Natural killer cell (primary cell): ENCODE data around the gene TRIP12. TPM values are rescaled to one million over a fixed set of nuclear protein-coding genes. Genes with fewer than 3 reads are reported as not detected.

Experiments
- ATAC-seq, 3 donors: fragments of 150-1000 bp in 2 of 3; fragments of 200-7000 bp in 1 of 3; cut with Tn5 transposase; 1 replicate in 1 of 3; 2 replicates in 2 of 3; pipeline ENCODE4 v1.10.0; 2021; ENCODE audit warnings: mild to moderate bottlenecking in 2 of 3, moderate library complexity in 2 of 3
- DNase-seq, 2 donors: peaks; one replicate each; pipeline versions ENCODE4 v3.0.0 to v3.0.0-alpha.2; 2013 to 2021; ENCODE audit warnings: mixed read lengths in 1 of 2
- H3K27ac ChIP-seq: one replicate; pipeline ENCODE4 v1.5.1; 2013; ENCODE audit warnings: mild to moderate bottlenecking, low read length
- H3K27me3 ChIP-seq: one replicate; pipeline ENCODE4 v1.6.1; 2013; ENCODE audit warnings: low read length; ENCODE audit not compliant: control insufficient read depth, insufficient read depth
- H3K36me3 ChIP-seq: one replicate; pipeline ENCODE4 v1.6.1; 2013; ENCODE audit warnings: low read length; ENCODE audit not compliant: control insufficient read depth, insufficient read depth
- H3K4me1 ChIP-seq: one replicate; pipeline ENCODE4 v1.6.1; 2013; ENCODE audit warnings: low read length; ENCODE audit not compliant: control insufficient read depth, insufficient read depth
- H3K4me3 ChIP-seq: one replicate; pipeline ENCODE4 v1.5.1; 2013; ENCODE audit warnings: low read length
- H3K9me3 ChIP-seq: one replicate; pipeline ENCODE4 v1.6.1; 2013; ENCODE audit warnings: low read length; ENCODE audit not compliant: control insufficient read depth, insufficient read depth
- H3K27ac Mint-ChIP-seq, 2 donors: one replicate each; pipeline ENCODE4 v1.8.0; 2022; ENCODE audit warnings: mild to moderate bottlenecking in 2 of 2, mixed read lengths in 2 of 2, moderate library complexity in 1 of 2
- H3K27me3 Mint-ChIP-seq, 2 donors: one replicate each; pipeline ENCODE4 v1.8.0; 2022; ENCODE audit warnings: low read depth in 2 of 2, mixed read lengths in 2 of 2
- H3K36me3 Mint-ChIP-seq: one replicate; pipeline ENCODE4 v1.8.0; 2022; ENCODE audit warnings: mixed read lengths
- H3K4me1 Mint-ChIP-seq, 2 donors: one replicate each; pipeline ENCODE4 v1.8.0; 2022; ENCODE audit warnings: mixed read lengths in 2 of 2
- H3K4me3 Mint-ChIP-seq: one replicate; pipeline ENCODE4 v1.8.0; 2022; ENCODE audit warnings: mild to moderate bottlenecking, moderate library complexity, mixed read lengths
- H3K9me3 Mint-ChIP-seq, 2 donors: one replicate each; pipeline ENCODE4 v1.8.0; 2022; ENCODE audit warnings: mixed read lengths in 2 of 2
- CTCF ChIP-seq: fragments of 200-600 bp; IDR thresholded peaks from one replicate; pipeline ENCODE4 v1.8.0; 2022; ENCODE audit warnings: antibody characterized with exemption
- WGBS: methylation state at CpG from one replicate; pipeline ENCODE4 v1.1.7; 2013; ENCODE audit warnings: missing lambda C conversion rate; ENCODE audit not compliant: insufficient coverage; 5-methylcytosine and 5-hydroxymethylcytosine counted together
- intact Hi-C: fragments of 100-400 bp; cut with micrococcal nuclease; formaldehyde crosslinking; loops from one replicate; pipeline ENCODE4 v1.14.2; 2022
- total RNA-seq, 4 donors: library from RNA; stranded (reverse); fragments of 120-200 nt in 1 of 4; gene quantifications; one replicate each; pipeline versions ENCODE4 v1.2.3 to v1.2.4, GENCODE V29; 2013 to 2022

TRIP12 gene
- total RNA-seq, 3 donors from 2014 or later (not counting 1 experiment from before 2014, with no cell fraction given) = 295 to 351 (median 325) TPM

- intact Hi-C loops = no loop called here
- TF ChIP-seq CTCF = no peak
- no peaks in the 10 kb centered on the region for H3K9me3 ChIP-seq
- no peaks in the 10 kb centered on the region for H3K27me3 ChIP-seq
- H3K4me3 ChIP-seq = no peak overlapping the region
- H3K4me1 ChIP-seq = no peaks in the 10 kb centered on the region
- no peak for DNase-seq
- H3K27ac ChIP-seq = no peak overlapping the region
- H3K36me3 Mint-ChIP-seq = peaks cover 11% of the 10 kb centered on the region
- no peaks in the 10 kb centered on the region for H3K27me3 Mint-ChIP-seq
- 89% methylated on average over 1 of the region's 1 CpG for WGBS
- no peak overlapping the region for H3K4me3 Mint-ChIP-seq
- peaks cover 41 to 48% of the 10 kb centered on the region in 2 donors for H3K4me1 Mint-ChIP-seq
- H3K9me3 Mint-ChIP-seq = no peaks in the 10 kb centered on the region
- no peak overlapping the region for H3K27ac Mint-ChIP-seq
- no peak for ATAC-seq
- peaks cover 25% of the 10 kb centered on the region for H3K36me3 ChIP-seq
These were observed 61.5 kb downstream of the TRIP12 start for GRCh38 chr2:229860334-229860733.

- Histone ChIP-seq H3K4me1 (no peaks in the 10 kb centered on the region), H3K9me3 (no peaks in the 10 kb centered on the region), H3K36me3 (peaks cover 25% of the 10 kb centered on the region), H3K4me3 (no peak overlapping the region), H3K27ac (no peak overlapping the region), H3K27me3 (no peaks in the 10 kb centered on the region)
- Mint-ChIP-seq H3K4me1 (peaks cover 37 to 51% of the 10 kb centered on the region in 2 donors), H3K36me3 (peaks cover 11% of the 10 kb centered on the region), H3K9me3 (no peaks in the 10 kb centered on the region), H3K27me3 (no peaks in the 10 kb centered on the region), H3K4me3 (no peak overlapping the region), H3K27ac (peak overlapping the region in 1 of 2 donors; percentile 13)
- DNase-seq (no peak), ATAC-seq (no peak)
- TF ChIP-seq CTCF = no peak
- no CpG with 5 or more reads among the region's 3 CpGs for WGBS
- intact Hi-C loops = no loop called here
These were observed 63.5 kb downstream of the TRIP12 start for GRCh38 chr2:229858351-229858750.

- no peaks in the 10 kb centered on the region for H3K27me3 ChIP-seq
- H3K4me3 Mint-ChIP-seq = no peak overlapping the region
- H3K36me3 ChIP-seq = peaks cover 25% of the 10 kb centered on the region
- H3K9me3 ChIP-seq = no peaks in the 10 kb centered on the region
- H3K4me1 ChIP-seq = no peaks in the 10 kb centered on the region
- no peak for ATAC-seq
- no peak for DNase-seq
- H3K36me3 Mint-ChIP-seq = peaks cover 11% of the 10 kb centered on the region
- peak overlapping the region; percentile 36 to 57 for H3K27ac Mint-ChIP-seq
- H3K27ac ChIP-seq = no peak overlapping the region
- H3K9me3 Mint-ChIP-seq = no peaks in the 10 kb centered on the region
- H3K4me3 ChIP-seq = no peak overlapping the region
- peaks cover 45 to 55% of the 10 kb centered on the region in 2 donors for H3K4me1 Mint-ChIP-seq
- no peaks in the 10 kb centered on the region for H3K27me3 Mint-ChIP-seq
- TF ChIP-seq CTCF = no peak
- WGBS = no CpG with 5 or more reads among the region's 1 CpG
- intact Hi-C loops = no loop called here
These were observed 64.2 kb downstream of the TRIP12 start for GRCh38 chr2:229857634-229858033.

- peaks cover 55 to 63% of the 10 kb centered on the region in 2 donors for H3K4me1 Mint-ChIP-seq
- no peak for TF ChIP-seq CTCF
- DNase-seq = no peak
- H3K36me3 ChIP-seq = peaks cover 25% of the 10 kb centered on the region
- intact Hi-C loops = no loop called here
- H3K27me3 Mint-ChIP-seq = no peaks in the 10 kb centered on the region
- peaks cover 11% of the 10 kb centered on the region for H3K36me3 Mint-ChIP-seq
- H3K27me3 ChIP-seq = no peaks in the 10 kb centered on the region
- H3K4me3 Mint-ChIP-seq = no peak overlapping the region
- H3K27ac ChIP-seq = no peak overlapping the region
- no peaks in the 10 kb centered on the region for H3K4me1 ChIP-seq
- no peaks in the 10 kb centered on the region for H3K9me3 Mint-ChIP-seq
- H3K9me3 ChIP-seq = no peaks in the 10 kb centered on the region
- peak overlapping the region; percentile 42 to 57 for H3K27ac Mint-ChIP-seq
- no peak overlapping the region for H3K4me3 ChIP-seq
- ATAC-seq = no peak
These were observed 65.4 kb downstream of the TRIP12 start for GRCh38 chr2:229856413-229856812.
